ENCODE results near the gene EN2.

The EN2 gene

GRCh38 chr7:155511702-155511996 is 53.7 kb downstream of the EN2 start:
- DNase-seq: no peak

DNA sequence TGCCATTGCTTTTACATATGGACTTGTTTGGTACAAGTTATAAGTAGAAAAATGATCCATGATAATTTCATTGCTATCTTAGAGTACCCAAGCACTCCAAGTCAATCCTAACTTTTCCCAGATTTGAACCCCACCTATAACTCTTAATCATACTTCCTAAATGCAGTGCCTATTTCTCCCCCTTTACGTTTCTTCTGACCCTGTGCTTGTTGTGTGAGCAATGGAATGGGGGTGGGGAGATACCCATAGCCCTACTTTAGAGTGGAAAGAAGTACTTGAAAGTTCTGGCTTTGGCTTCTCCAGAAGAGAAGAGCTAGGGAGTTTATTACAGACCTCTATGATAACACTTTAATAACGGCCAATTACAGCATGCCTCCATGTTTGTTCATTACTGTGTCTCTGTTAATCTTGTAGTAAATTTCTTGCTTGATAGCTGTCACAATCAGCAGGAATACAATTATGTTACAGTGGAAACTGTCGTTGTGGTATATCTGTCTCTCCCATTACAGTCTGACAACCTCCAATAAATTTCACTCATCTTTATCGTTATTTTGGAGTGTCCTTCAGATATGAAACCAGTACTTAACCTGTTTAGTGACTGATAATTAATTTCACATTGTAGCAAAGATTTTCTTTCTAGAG is 54.4 kb downstream of the EN2 start:
- no peak for DNase-seq

GRCh38 chr7:155513543-155514285 is 55.8 kb downstream of the EN2 start:
- DNase-seq: no peak

GRCh38 chr7:155514296-155514695 is 56.4 kb downstream of the EN2 start:
- DNase-seq: no peak
